ENCODE results near the gene EIF2A.
"Not testable (repeated sequence)": the region's sequence is repeated elsewhere in the genome, so short reads cannot be mapped to it uniquely, and the experiment has no call there.

GRCh38 chr3:150600647-150601530 lies 54.3 kb downstream of the EIF2A start:
- TF ChIP-seq MYNN (CRISPR knock-in tag; IDR thresholded peaks at IDR 0.05; ENCODE audit: low read depth); HMG20B (CRISPR knock-in tag; conservative IDR thresholded peaks at IDR 0.05); GABPA (IDR thresholded peaks at IDR 0.05; ENCODE audit: low read depth, low read length); GABPA (CRISPR knock-in tag; IDR thresholded peaks at IDR 0.05; ENCODE audit: low read depth); NFE2L2 (IDR thresholded peaks at IDR 0.05; ENCODE audit: low read length); XRCC5 (optimal IDR thresholded peaks at IDR 0.05; ENCODE audit: low read length); ELF3 (CRISPR knock-in tag; IDR thresholded peaks at IDR 0.05); SMAD9 (CRISPR knock-in tag; IDR thresholded peaks at IDR 0.05); POLR2A (IDR thresholded peaks at IDR 0.05; ENCODE audit: insufficient read depth in 1 of 2, low read depth in 2 of 2, low read length in 2 of 2); GABPB1 (CRISPR knock-in tag; IDR thresholded peaks at IDR 0.05): not testable (repeated sequence)
- TF ChIP-seq, protein P1, sequence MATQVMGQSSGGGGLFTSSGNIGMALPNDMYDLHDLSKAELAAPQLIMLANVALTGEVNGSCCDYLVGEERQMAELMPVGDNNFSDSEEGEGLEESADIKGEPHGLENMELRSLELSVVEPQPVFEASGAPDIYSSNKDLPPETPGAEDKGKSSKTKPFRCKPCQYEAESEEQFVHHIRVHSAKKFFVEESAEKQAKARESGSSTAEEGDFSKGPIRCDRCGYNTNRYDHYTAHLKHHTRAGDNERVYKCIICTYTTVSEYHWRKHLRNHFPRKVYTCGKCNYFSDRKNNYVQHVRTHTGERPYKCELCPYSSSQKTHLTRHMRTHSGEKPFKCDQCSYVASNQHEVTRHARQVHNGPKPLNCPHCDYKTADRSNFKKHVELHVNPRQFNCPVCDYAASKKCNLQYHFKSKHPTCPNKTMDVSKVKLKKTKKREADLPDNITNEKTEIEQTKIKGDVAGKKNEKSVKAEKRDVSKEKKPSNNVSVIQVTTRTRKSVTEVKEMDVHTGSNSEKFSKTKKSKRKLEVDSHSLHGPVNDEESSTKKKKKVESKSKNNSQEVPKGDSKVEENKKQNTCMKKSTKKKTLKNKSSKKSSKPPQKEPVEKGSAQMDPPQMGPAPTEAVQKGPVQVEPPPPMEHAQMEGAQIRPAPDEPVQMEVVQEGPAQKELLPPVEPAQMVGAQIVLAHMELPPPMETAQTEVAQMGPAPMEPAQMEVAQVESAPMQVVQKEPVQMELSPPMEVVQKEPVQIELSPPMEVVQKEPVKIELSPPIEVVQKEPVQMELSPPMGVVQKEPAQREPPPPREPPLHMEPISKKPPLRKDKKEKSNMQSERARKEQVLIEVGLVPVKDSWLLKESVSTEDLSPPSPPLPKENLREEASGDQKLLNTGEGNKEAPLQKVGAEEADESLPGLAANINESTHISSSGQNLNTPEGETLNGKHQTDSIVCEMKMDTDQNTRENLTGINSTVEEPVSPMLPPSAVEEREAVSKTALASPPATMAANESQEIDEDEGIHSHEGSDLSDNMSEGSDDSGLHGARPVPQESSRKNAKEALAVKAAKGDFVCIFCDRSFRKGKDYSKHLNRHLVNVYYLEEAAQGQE (IDR thresholded peaks at IDR 0.05; ENCODE audit: borderline replicate concordance in 1 of 2, low read depth in 1 of 2, low read length in 2 of 2) = not testable (repeated sequence)
- TF ChIP-seq CEBPB (IDR thresholded peaks at IDR 0.05; ENCODE audit: borderline replicate concordance, low read depth, low read length) = peak; percentile 91
